ENCODE data around the gene PRMT3. TPM values are rescaled to one million over a fixed set of nuclear protein-coding genes. Genes with fewer than 3 reads are reported as not detected.

Gene PRMT3
- total RNA-seq, 1 donor from 2014 or later: 10.2 TPM

GRCh38 chr11:20443596-20443995, 56.1 kb downstream of the PRMT3 start:
- DNase-seq (no peak), ATAC-seq (no peak)
- no peak overlapping the region for H3K27ac ChIP-seq
- no peak overlapping the region for H3K4me3 ChIP-seq
- TF ChIP-seq CTCF (IDR thresholded peaks at IDR 0.05): peak; percentile 14
- no peaks in the 10 kb centered on the region for H3K9me3 ChIP-seq
- intact Hi-C loops (cut with DNase I): no loop called here
- no peaks in the 10 kb centered on the region for H3K4me1 ChIP-seq
- H3K27me3 ChIP-seq: no peaks in the 10 kb centered on the region
- H3K36me3 ChIP-seq: no peaks in the 10 kb centered on the region

DNA sequence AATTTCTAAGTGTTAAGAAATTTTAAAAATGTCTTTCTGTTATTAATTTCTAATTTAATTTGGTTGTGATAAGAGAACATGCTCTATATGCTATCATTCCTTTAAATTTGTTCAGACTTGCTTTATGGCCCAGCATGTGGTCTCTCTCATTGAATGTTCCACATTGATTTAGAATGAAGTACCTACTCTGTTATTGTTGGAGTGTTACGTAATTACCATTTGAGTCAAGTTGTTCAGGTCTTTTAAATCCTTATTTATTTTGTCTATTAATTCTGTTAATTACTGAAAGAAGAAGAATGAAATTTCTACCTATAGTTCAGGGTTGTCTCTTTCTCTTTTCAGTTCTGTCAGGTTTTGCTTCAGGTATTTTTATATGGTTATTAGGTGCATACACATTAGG, 57.0 kb downstream of the PRMT3 start:
- Histone ChIP-seq H3K36me3 (no peaks in the 10 kb centered on the region), H3K27me3 (no peaks in the 10 kb centered on the region), H3K9me3 (no peaks in the 10 kb centered on the region), H3K4me3 (no peak overlapping the region), H3K27ac (no peak overlapping the region), H3K4me1 (no peaks in the 10 kb centered on the region)
- no peak for TF ChIP-seq CTCF (IDR thresholded peaks at IDR 0.05)
- ATAC-seq (no peak), DNase-seq (no peak)
- intact Hi-C loops (cut with DNase I): no loop called here

DNA sequence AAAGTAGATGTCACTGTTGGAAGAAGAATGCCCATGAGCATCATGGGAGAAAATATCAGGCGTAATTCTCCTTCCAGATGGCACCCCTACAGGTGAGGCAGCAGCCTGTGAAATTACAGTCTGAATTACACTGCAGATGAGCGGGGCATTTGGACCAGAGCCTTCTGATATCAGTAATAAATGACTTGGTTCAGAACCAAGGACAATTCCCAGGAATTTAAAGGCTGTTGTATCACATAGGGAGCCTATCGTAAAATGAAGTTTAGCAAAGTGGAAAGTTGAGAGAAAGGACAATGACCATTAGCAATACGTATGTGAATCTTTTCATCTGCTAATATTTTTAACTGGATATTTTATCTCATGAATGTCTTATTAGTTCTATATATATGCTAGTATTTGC, 61.3 kb downstream of the PRMT3 start:
- Histone ChIP-seq H3K27me3 (no peaks in the 10 kb centered on the region), H3K36me3 (no peaks in the 10 kb centered on the region), H3K9me3 (no peaks in the 10 kb centered on the region), H3K4me1 (no peaks in the 10 kb centered on the region), H3K4me3 (no peak overlapping the region), H3K27ac (no peak overlapping the region)
- intact Hi-C loops (cut with DNase I): no loop called here
- no peak for TF ChIP-seq CTCF (IDR thresholded peaks at IDR 0.05)
- DNase-seq (no peak), ATAC-seq (no peak)

DNA sequence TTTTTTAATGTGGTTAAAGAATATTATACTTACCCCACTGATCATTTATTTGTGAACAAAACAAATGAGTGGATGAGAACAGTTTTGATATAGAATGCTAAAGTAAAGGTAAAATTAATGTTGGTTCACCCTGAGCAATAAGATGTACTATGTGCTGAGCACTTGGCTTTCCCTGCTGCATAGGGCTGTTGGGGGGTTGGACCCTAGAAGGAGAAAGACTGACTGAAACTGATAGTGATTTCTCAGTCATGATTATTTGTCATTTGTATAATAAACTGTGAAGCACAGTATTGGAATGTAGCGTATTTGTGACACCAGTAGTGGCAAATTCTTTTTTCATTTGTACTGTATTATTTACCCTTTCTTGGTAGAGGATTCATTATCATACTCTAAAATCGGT, 63.3 kb downstream of the PRMT3 start:
- no peaks in the 10 kb centered on the region for H3K9me3 ChIP-seq
- DNase-seq: no peak

GRCh38 chr11:20451568-20451967, 64.1 kb downstream of the PRMT3 start:
- H3K27ac ChIP-seq: no peak overlapping the region
- H3K9me3 ChIP-seq: no peaks in the 10 kb centered on the region
- ATAC-seq: peak; percentile 56
- no peaks in the 10 kb centered on the region for H3K36me3 ChIP-seq
- no peak for DNase-seq
- intact Hi-C loops (cut with DNase I): no loop called here
- TF ChIP-seq CTCF (IDR thresholded peaks at IDR 0.05): no peak
- no peak overlapping the region for H3K4me3 ChIP-seq
- no peaks in the 10 kb centered on the region for H3K4me1 ChIP-seq
- no peaks in the 10 kb centered on the region for H3K27me3 ChIP-seq

More for the DNA sequence above, 63.3 kb downstream of the PRMT3 start:
- TF ChIP-seq CTCF (IDR thresholded peaks at IDR 0.05): no peak
- no peak overlapping the region for H3K4me3 ChIP-seq
- no peaks in the 10 kb centered on the region for H3K36me3 ChIP-seq
- no peaks in the 10 kb centered on the region for H3K4me1 ChIP-seq
- ATAC-seq: no peak
- no peaks in the 10 kb centered on the region for H3K27me3 ChIP-seq
- H3K27ac ChIP-seq: no peak overlapping the region
- intact Hi-C loops (cut with DNase I): no loop called here

GRCh38 chr11:20452585-20452984, 65.1 kb downstream of the PRMT3 start:
- DNase-seq: no peak
- no peak overlapping the region for H3K27ac ChIP-seq
- no peaks in the 10 kb centered on the region for H3K27me3 ChIP-seq
- H3K9me3 ChIP-seq: no peaks in the 10 kb centered on the region
- no peaks in the 10 kb centered on the region for H3K36me3 ChIP-seq
- no peak overlapping the region for H3K4me3 ChIP-seq
- intact Hi-C loops (cut with DNase I): no loop called here
- no peak for ATAC-seq
- TF ChIP-seq CTCF (IDR thresholded peaks at IDR 0.05): no peak
- no peaks in the 10 kb centered on the region for H3K4me1 ChIP-seq

Measured in upper lobe of right lung (tissue), 1 donor.